ENCODE data around the gene KBTBD6.

DNA sequence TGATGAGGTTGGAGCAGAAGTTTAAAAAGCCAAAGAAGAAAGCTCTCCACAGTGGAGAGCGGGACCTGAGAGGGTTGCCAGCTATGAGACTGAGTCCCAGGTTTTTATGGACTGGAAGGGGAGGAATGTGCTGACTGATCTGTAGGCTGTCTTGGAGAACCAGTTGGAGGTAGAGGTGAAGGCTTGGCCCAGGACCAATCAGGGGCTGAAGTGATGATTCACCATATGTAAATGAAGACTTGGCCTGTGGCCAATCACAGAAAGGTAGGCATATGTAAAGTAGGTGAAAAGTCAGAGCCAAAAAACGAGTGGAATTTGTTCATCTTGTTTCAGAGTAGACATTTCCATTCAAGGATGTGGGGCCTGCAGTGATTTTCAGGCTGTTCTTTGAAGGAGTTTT, 17.5 kb upstream of the KBTBD6 start:
- TF ChIP-seq, protein P1, sequence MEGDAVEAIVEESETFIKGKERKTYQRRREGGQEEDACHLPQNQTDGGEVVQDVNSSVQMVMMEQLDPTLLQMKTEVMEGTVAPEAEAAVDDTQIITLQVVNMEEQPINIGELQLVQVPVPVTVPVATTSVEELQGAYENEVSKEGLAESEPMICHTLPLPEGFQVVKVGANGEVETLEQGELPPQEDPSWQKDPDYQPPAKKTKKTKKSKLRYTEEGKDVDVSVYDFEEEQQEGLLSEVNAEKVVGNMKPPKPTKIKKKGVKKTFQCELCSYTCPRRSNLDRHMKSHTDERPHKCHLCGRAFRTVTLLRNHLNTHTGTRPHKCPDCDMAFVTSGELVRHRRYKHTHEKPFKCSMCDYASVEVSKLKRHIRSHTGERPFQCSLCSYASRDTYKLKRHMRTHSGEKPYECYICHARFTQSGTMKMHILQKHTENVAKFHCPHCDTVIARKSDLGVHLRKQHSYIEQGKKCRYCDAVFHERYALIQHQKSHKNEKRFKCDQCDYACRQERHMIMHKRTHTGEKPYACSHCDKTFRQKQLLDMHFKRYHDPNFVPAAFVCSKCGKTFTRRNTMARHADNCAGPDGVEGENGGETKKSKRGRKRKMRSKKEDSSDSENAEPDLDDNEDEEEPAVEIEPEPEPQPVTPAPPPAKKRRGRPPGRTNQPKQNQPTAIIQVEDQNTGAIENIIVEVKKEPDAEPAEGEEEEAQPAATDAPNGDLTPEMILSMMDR (conservative IDR thresholded peaks at IDR 0.05; ENCODE audit: low read depth, low read length): no peak
- no peak for TF ChIP-seq EZH2phosphoT487 (IDR thresholded peaks at IDR 0.05; ENCODE audit: borderline replicate concordance, low read length)
- no peak for TF ChIP-seq EZH2 (IDR thresholded peaks at IDR 0.05; ENCODE audit: low read length, unreplicated experiment)

Measured in PC-3 (cell line).